Activated gamma-delta T cell treated with anti-CD3 and anti-CD28 coated beads, Interleukin-2, amount 50 U/mL, for 16 hours (primary cell): ENCODE results near the gene GPM6B.

Experiments used
- DNase-seq: peaks from one replicate; pipeline ENCODE4 v3.0.0-alpha.2; 2020; ENCODE audit warnings: low read depth

GPM6B gene

GRCh38 chrX:13724878-13725277 lies 92.0 kb downstream of the GPM6B start:
- DNase-seq = peak; percentile 25

- DNase-seq = no peak
These were observed 94.9 kb downstream of the GPM6B start for GRCh38 chrX:13721819-13722519.

- no peak for DNase-seq
These were observed 95.5 kb downstream of the GPM6B start for GRCh38 chrX:13721371-13721770.
